ENCODE measurements around the gene VPS13C. TPM values are rescaled to one million over a fixed set of nuclear protein-coding genes. Genes with fewer than 3 reads are reported as not detected.

The VPS13C gene
- total RNA-seq, 5 donors from 2014 or later (not counting 1 experiment from before 2014, with no cell fraction given) = 84.4 to 136 (median 117) TPM

GRCh38 chr15:61822511-61822910, 237.7 kb downstream of the VPS13C start:
- Histone ChIP-seq H3K4me3 (ENCODE audit: control insufficient read depth in 1 of 2, extremely low read depth in 1 of 2, low read length in 1 of 2) (no peak overlapping the region), H3K9me3 (no peaks in the 10 kb centered on the region), H3K4me1 (ENCODE audit: control insufficient read depth in 1 of 2, extremely low read depth in 1 of 2, insufficient read depth in 2 of 2, low read length in 2 of 2) (no peaks in the 10 kb centered on the region), H3K27me3 (replicated peaks in 1 of 2; ENCODE audit: control insufficient read depth in 2 of 2, extremely low read depth in 1 of 2, insufficient read depth in 2 of 2, low read length in 1 of 2) (peaks cover 0 to 11% of the 10 kb centered on the region in 2 experiments), H3K36me3 (ENCODE audit: control insufficient read depth in 2 of 2, extremely low read depth in 1 of 2, insufficient read depth in 1 of 2, low read length in 1 of 2) (no peaks in the 10 kb centered on the region), H3K27ac (ENCODE audit: low read length) (no peak overlapping the region)
- POLR2A ChIA-PET = interaction anchor here in 1 of 2 donors (0.7 kb wide), 1 partner anchor 16 kb away, joined by 3 read pairs; no protein-coding TSS in a partner anchor
- Mint-ChIP-seq H3K27ac (no peak overlapping the region), H3K4me3 (no peak overlapping the region), H3K36me3 (no peaks in the 10 kb centered on the region), H3K27me3 (peaks cover 14 to 29% of the 10 kb centered on the region in 2 donors), H3K4me1 (no peaks in the 10 kb centered on the region), H3K9me3 (no peaks in the 10 kb centered on the region)
- no peak for DNase-seq
- ATAC-seq (replicated peaks in 1 of 4) = no peak
- 71% methylated on average over 1 of the region's 3 CpGs for WGBS (ENCODE audit: insufficient coverage)
- CTCF ChIA-PET = interaction anchor here in 1 of 2 donors (0.8 to 1.0 kb wide), 2 partner anchors 10 to 12 kb away, joined by 3 read pairs; no protein-coding TSS in a partner anchor

- H3K4me3 Mint-ChIP-seq = no peak overlapping the region
- no peaks in the 10 kb centered on the region for H3K4me1 Mint-ChIP-seq
- WGBS (ENCODE audit: insufficient coverage) = 77% methylated on average over 3 of the region's 4 CpGs
- Histone ChIP-seq H3K9me3 (no peaks in the 10 kb centered on the region), H3K27me3 (replicated peaks in 1 of 2; ENCODE audit: control insufficient read depth in 2 of 2, extremely low read depth in 1 of 2, insufficient read depth in 2 of 2, low read length in 1 of 2) (peaks cover 0 to 13% of the 10 kb centered on the region in 2 experiments), H3K36me3 (ENCODE audit: control insufficient read depth in 2 of 2, extremely low read depth in 1 of 2, insufficient read depth in 1 of 2, low read length in 1 of 2) (no peaks in the 10 kb centered on the region), H3K27ac (ENCODE audit: low read length) (no peak overlapping the region), H3K4me1 (ENCODE audit: control insufficient read depth in 1 of 2, extremely low read depth in 1 of 2, insufficient read depth in 2 of 2, low read length in 2 of 2) (no peaks in the 10 kb centered on the region), H3K4me3 (ENCODE audit: control insufficient read depth in 1 of 2, extremely low read depth in 1 of 2, low read length in 1 of 2) (no peak overlapping the region)
- no peaks in the 10 kb centered on the region for H3K36me3 Mint-ChIP-seq
- ChIA-PET CTCF (no interaction called here), POLR2A (no interaction called here)
- no peak overlapping the region for H3K27ac Mint-ChIP-seq
- DNase-seq (no peak), ATAC-seq (replicated peaks in 1 of 4) (no peak)
- H3K27me3 Mint-ChIP-seq = peaks cover 21 to 29% of the 10 kb centered on the region in 2 donors
- no peaks in the 10 kb centered on the region for H3K9me3 Mint-ChIP-seq
Measured at GRCh38 chr15:61820951-61821350, 239.3 kb downstream of the VPS13C start.

GRCh38 chr15:61820212-61820611, 240.0 kb downstream of the VPS13C start:
- Histone ChIP-seq H3K4me1 (ENCODE audit: control insufficient read depth in 1 of 2, extremely low read depth in 1 of 2, insufficient read depth in 2 of 2, low read length in 2 of 2) (no peaks in the 10 kb centered on the region), H3K36me3 (ENCODE audit: control insufficient read depth in 2 of 2, extremely low read depth in 1 of 2, insufficient read depth in 1 of 2, low read length in 1 of 2) (no peaks in the 10 kb centered on the region), H3K27me3 (replicated peaks in 1 of 2; ENCODE audit: control insufficient read depth in 2 of 2, extremely low read depth in 1 of 2, insufficient read depth in 2 of 2, low read length in 1 of 2) (peaks cover 0 to 18% of the 10 kb centered on the region in 2 experiments), H3K4me3 (ENCODE audit: control insufficient read depth in 1 of 2, extremely low read depth in 1 of 2, low read length in 1 of 2) (no peak overlapping the region), H3K27ac (ENCODE audit: low read length) (no peak overlapping the region), H3K9me3 (no peaks in the 10 kb centered on the region)
- no peak for ATAC-seq (replicated peaks in 1 of 4)
- Mint-ChIP-seq H3K9me3 (no peaks in the 10 kb centered on the region), H3K4me1 (no peaks in the 10 kb centered on the region), H3K27me3 (peaks cover 24 to 29% of the 10 kb centered on the region in 2 donors), H3K27ac (no peak overlapping the region), H3K36me3 (no peaks in the 10 kb centered on the region), H3K4me3 (no peak overlapping the region)
- WGBS (ENCODE audit: insufficient coverage) = 82% methylated on average over 5 of the region's 9 CpGs
- DNase-seq = no peak
- POLR2A ChIA-PET = no interaction called here
- CTCF ChIA-PET = no interaction called here

- Mint-ChIP-seq H3K36me3 (no peaks in the 10 kb centered on the region), H3K27me3 (peaks cover 23 to 29% of the 10 kb centered on the region in 2 donors), H3K4me3 (no peak overlapping the region), H3K9me3 (no peaks in the 10 kb centered on the region), H3K27ac (no peak overlapping the region), H3K4me1 (no peaks in the 10 kb centered on the region)
- H3K27ac ChIP-seq (ENCODE audit: low read length) = no peak overlapping the region
- peaks cover 0 to 17% of the 10 kb centered on the region in 2 experiments for H3K27me3 ChIP-seq (replicated peaks in 1 of 2; ENCODE audit: control insufficient read depth in 2 of 2, extremely low read depth in 1 of 2, insufficient read depth in 2 of 2, low read length in 1 of 2)
- DNase-seq (no peak), ATAC-seq (replicated peaks in 1 of 4) (no peak)
- ChIA-PET POLR2A (no interaction called here), CTCF (no interaction called here)
- no peaks in the 10 kb centered on the region for H3K36me3 ChIP-seq (ENCODE audit: control insufficient read depth in 2 of 2, extremely low read depth in 1 of 2, insufficient read depth in 1 of 2, low read length in 1 of 2)
- H3K4me1 ChIP-seq (ENCODE audit: control insufficient read depth in 1 of 2, extremely low read depth in 1 of 2, insufficient read depth in 2 of 2, low read length in 2 of 2) = no peaks in the 10 kb centered on the region
- H3K4me3 ChIP-seq (ENCODE audit: control insufficient read depth in 1 of 2, extremely low read depth in 1 of 2, low read length in 1 of 2) = no peak overlapping the region
- 90% methylated on average over 8 of the region's 9 CpGs for WGBS (ENCODE audit: insufficient coverage)
- no peaks in the 10 kb centered on the region for H3K9me3 ChIP-seq
Measured at GRCh38 chr15:61819386-61819785, 240.9 kb downstream of the VPS13C start.

DNA sequence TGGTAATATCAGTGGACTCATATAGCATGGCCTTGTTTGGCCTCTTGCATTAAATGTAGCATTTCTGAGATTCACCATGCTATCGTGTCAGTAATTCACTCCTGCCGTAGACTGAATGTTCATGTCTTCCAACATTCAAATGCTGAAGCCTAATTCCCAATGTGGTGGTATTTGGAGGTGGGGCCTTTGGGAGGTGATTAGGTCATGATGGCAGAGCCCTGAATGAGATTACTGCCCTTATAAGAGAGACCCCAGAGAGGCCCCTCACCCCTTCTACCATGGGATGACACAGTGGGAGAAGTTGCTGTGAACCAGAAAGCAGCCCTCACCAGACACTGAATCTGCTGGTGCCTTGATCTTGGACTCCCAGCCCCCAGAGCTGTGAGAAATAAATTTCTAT, 241.4 kb downstream of the VPS13C start:
- DNase-seq = no peak
- no peaks in the 10 kb centered on the region for H3K9me3 ChIP-seq
- Mint-ChIP-seq H3K9me3 (no peaks in the 10 kb centered on the region), H3K4me1 (no peaks in the 10 kb centered on the region), H3K27ac (no peak overlapping the region), H3K4me3 (no peak overlapping the region), H3K27me3 (peaks cover 22 to 26% of the 10 kb centered on the region in 2 donors), H3K36me3 (no peaks in the 10 kb centered on the region)
- no peak overlapping the region for H3K4me3 ChIP-seq (ENCODE audit: control insufficient read depth in 1 of 2, extremely low read depth in 1 of 2, low read length in 1 of 2)
- no peak for ATAC-seq (replicated peaks in 1 of 4)
- H3K36me3 ChIP-seq (ENCODE audit: control insufficient read depth in 2 of 2, extremely low read depth in 1 of 2, insufficient read depth in 1 of 2, low read length in 1 of 2) = no peaks in the 10 kb centered on the region
- H3K4me1 ChIP-seq (ENCODE audit: control insufficient read depth in 1 of 2, extremely low read depth in 1 of 2, insufficient read depth in 2 of 2, low read length in 2 of 2) = no peaks in the 10 kb centered on the region
- POLR2A ChIA-PET = no interaction called here
- H3K27me3 ChIP-seq (replicated peaks in 1 of 2; ENCODE audit: control insufficient read depth in 2 of 2, extremely low read depth in 1 of 2, insufficient read depth in 2 of 2, low read length in 1 of 2) = peaks cover 0 to 18% of the 10 kb centered on the region in 2 experiments
- CTCF ChIA-PET = no interaction called here
- WGBS (ENCODE audit: insufficient coverage) = no CpG with 5 or more reads among the region's 2 CpGs
- H3K27ac ChIP-seq (ENCODE audit: low read length) = no peak overlapping the region

- no peak overlapping the region for H3K27ac Mint-ChIP-seq
- ATAC-seq (replicated peaks in 1 of 4) (no peak), DNase-seq (no peak)
- H3K27me3 Mint-ChIP-seq = peaks cover 23 to 25% of the 10 kb centered on the region in 2 donors
- no peaks in the 10 kb centered on the region for H3K4me1 Mint-ChIP-seq
- Histone ChIP-seq H3K27me3 (replicated peaks in 1 of 2; ENCODE audit: control insufficient read depth in 2 of 2, extremely low read depth in 1 of 2, insufficient read depth in 2 of 2, low read length in 1 of 2) (peaks cover 0 to 20% of the 10 kb centered on the region in 2 experiments), H3K4me3 (ENCODE audit: control insufficient read depth in 1 of 2, extremely low read depth in 1 of 2, low read length in 1 of 2) (no peak overlapping the region), H3K9me3 (no peaks in the 10 kb centered on the region), H3K36me3 (ENCODE audit: control insufficient read depth in 2 of 2, extremely low read depth in 1 of 2, insufficient read depth in 1 of 2, low read length in 1 of 2) (no peaks in the 10 kb centered on the region), H3K4me1 (ENCODE audit: control insufficient read depth in 1 of 2, extremely low read depth in 1 of 2, insufficient read depth in 2 of 2, low read length in 2 of 2) (no peaks in the 10 kb centered on the region), H3K27ac (ENCODE audit: low read length) (no peak overlapping the region)
- no peak overlapping the region for H3K4me3 Mint-ChIP-seq
- no peaks in the 10 kb centered on the region for H3K9me3 Mint-ChIP-seq
- WGBS (ENCODE audit: insufficient coverage) = 80% methylated on average over 4 of the region's 7 CpGs
- CTCF ChIA-PET = no interaction called here
- H3K36me3 Mint-ChIP-seq = no peaks in the 10 kb centered on the region
- POLR2A ChIA-PET = no interaction called here
Measured at GRCh38 chr15:61816856-61817255, 243.4 kb downstream of the VPS13C start.

Measured in T-cell (primary cell).